Natural killer cell (primary cell): ENCODE results near the gene ZNF768. TPM values are rescaled to one million over a fixed set of nuclear protein-coding genes. Genes with fewer than 3 reads are reported as not detected.

Experiments used
- ATAC-seq, 3 donors: fragments of 150-1000 bp in 2 of 3; fragments of 200-7000 bp in 1 of 3; cut with Tn5 transposase; 1 replicate in 1 of 3; 2 replicates in 2 of 3; pipeline ENCODE4 v1.10.0; 2021; ENCODE audit warnings: mild to moderate bottlenecking in 2 of 3, moderate library complexity in 2 of 3
- DNase-seq, 2 donors: peaks; one replicate each; pipeline versions ENCODE4 v3.0.0 to v3.0.0-alpha.2; 2013 to 2021; ENCODE audit warnings: mixed read lengths in 1 of 2
- H3K27ac ChIP-seq: one replicate; pipeline ENCODE4 v1.5.1; 2013; ENCODE audit warnings: mild to moderate bottlenecking, low read length
- H3K27me3 ChIP-seq: one replicate; pipeline ENCODE4 v1.6.1; 2013; ENCODE audit warnings: low read length; ENCODE audit not compliant: control insufficient read depth, insufficient read depth
- H3K36me3 ChIP-seq: one replicate; pipeline ENCODE4 v1.6.1; 2013; ENCODE audit warnings: low read length; ENCODE audit not compliant: control insufficient read depth, insufficient read depth
- H3K4me1 ChIP-seq: one replicate; pipeline ENCODE4 v1.6.1; 2013; ENCODE audit warnings: low read length; ENCODE audit not compliant: control insufficient read depth, insufficient read depth
- H3K4me3 ChIP-seq: one replicate; pipeline ENCODE4 v1.5.1; 2013; ENCODE audit warnings: low read length
- H3K9me3 ChIP-seq: one replicate; pipeline ENCODE4 v1.6.1; 2013; ENCODE audit warnings: low read length; ENCODE audit not compliant: control insufficient read depth, insufficient read depth
- H3K27ac Mint-ChIP-seq, 2 donors: one replicate each; pipeline ENCODE4 v1.8.0; 2022; ENCODE audit warnings: mild to moderate bottlenecking in 2 of 2, mixed read lengths in 2 of 2, moderate library complexity in 1 of 2
- H3K27me3 Mint-ChIP-seq, 2 donors: one replicate each; pipeline ENCODE4 v1.8.0; 2022; ENCODE audit warnings: low read depth in 2 of 2, mixed read lengths in 2 of 2
- H3K36me3 Mint-ChIP-seq: one replicate; pipeline ENCODE4 v1.8.0; 2022; ENCODE audit warnings: mixed read lengths
- H3K4me1 Mint-ChIP-seq, 2 donors: one replicate each; pipeline ENCODE4 v1.8.0; 2022; ENCODE audit warnings: mixed read lengths in 2 of 2
- H3K4me3 Mint-ChIP-seq: one replicate; pipeline ENCODE4 v1.8.0; 2022; ENCODE audit warnings: mild to moderate bottlenecking, moderate library complexity, mixed read lengths
- H3K9me3 Mint-ChIP-seq, 2 donors: one replicate each; pipeline ENCODE4 v1.8.0; 2022; ENCODE audit warnings: mixed read lengths in 2 of 2
- WGBS: methylation state at CpG from one replicate; pipeline ENCODE4 v1.1.7; 2013; ENCODE audit warnings: missing lambda C conversion rate; ENCODE audit not compliant: insufficient coverage; 5-methylcytosine and 5-hydroxymethylcytosine counted together
- intact Hi-C: fragments of 100-400 bp; cut with micrococcal nuclease; formaldehyde crosslinking; loops from one replicate; pipeline ENCODE4 v1.14.2; 2022
- total RNA-seq, 4 donors: library from RNA; stranded (reverse); fragments of 120-200 nt in 1 of 4; gene quantifications; one replicate each; pipeline versions ENCODE4 v1.2.3 to v1.2.4, GENCODE V29; 2013 to 2022
- TF ChIP-seq, protein P1 (sequence below): fragments of 200-600 bp; IDR thresholded peaks from one replicate; pipeline ENCODE4 v1.8.0; 2022; ENCODE audit warnings: antibody characterized with exemption

The ZNF768 gene
- total RNA-seq, 3 donors from 2014 or later (not counting 1 experiment from before 2014, with no cell fraction given): 3.3 to 7.2 (median 5.6) TPM

- H3K27ac ChIP-seq: no peak overlapping the region
- H3K36me3 ChIP-seq: peaks cover 25% of the 10 kb centered on the region
- no peaks in the 10 kb centered on the region for H3K27me3 ChIP-seq
- DNase-seq: no peak
- intact Hi-C loops: no loop called here
- 96% methylated on average over 69 of the region's 69 CpGs for WGBS
- TF ChIP-seq, protein P1, sequence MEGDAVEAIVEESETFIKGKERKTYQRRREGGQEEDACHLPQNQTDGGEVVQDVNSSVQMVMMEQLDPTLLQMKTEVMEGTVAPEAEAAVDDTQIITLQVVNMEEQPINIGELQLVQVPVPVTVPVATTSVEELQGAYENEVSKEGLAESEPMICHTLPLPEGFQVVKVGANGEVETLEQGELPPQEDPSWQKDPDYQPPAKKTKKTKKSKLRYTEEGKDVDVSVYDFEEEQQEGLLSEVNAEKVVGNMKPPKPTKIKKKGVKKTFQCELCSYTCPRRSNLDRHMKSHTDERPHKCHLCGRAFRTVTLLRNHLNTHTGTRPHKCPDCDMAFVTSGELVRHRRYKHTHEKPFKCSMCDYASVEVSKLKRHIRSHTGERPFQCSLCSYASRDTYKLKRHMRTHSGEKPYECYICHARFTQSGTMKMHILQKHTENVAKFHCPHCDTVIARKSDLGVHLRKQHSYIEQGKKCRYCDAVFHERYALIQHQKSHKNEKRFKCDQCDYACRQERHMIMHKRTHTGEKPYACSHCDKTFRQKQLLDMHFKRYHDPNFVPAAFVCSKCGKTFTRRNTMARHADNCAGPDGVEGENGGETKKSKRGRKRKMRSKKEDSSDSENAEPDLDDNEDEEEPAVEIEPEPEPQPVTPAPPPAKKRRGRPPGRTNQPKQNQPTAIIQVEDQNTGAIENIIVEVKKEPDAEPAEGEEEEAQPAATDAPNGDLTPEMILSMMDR: no peak
- no peaks in the 10 kb centered on the region for H3K27me3 Mint-ChIP-seq
- peaks cover 68% of the 10 kb centered on the region for H3K4me1 ChIP-seq
- peak overlapping the region; percentile 89 to 94 for H3K27ac Mint-ChIP-seq
- H3K9me3 Mint-ChIP-seq: no peaks in the 10 kb centered on the region
- peaks cover 39 to 42% of the 10 kb centered on the region in 2 donors for H3K4me1 Mint-ChIP-seq
- H3K4me3 ChIP-seq: no peak overlapping the region
- no peaks in the 10 kb centered on the region for H3K9me3 ChIP-seq
- no peaks in the 10 kb centered on the region for H3K36me3 Mint-ChIP-seq
- no peak for ATAC-seq
- peak overlapping the region; percentile 67 for H3K4me3 Mint-ChIP-seq
These were observed 29.2 kb upstream of the ZNF768 start for GRCh38 chr16:30555315-30556124.

DNA sequence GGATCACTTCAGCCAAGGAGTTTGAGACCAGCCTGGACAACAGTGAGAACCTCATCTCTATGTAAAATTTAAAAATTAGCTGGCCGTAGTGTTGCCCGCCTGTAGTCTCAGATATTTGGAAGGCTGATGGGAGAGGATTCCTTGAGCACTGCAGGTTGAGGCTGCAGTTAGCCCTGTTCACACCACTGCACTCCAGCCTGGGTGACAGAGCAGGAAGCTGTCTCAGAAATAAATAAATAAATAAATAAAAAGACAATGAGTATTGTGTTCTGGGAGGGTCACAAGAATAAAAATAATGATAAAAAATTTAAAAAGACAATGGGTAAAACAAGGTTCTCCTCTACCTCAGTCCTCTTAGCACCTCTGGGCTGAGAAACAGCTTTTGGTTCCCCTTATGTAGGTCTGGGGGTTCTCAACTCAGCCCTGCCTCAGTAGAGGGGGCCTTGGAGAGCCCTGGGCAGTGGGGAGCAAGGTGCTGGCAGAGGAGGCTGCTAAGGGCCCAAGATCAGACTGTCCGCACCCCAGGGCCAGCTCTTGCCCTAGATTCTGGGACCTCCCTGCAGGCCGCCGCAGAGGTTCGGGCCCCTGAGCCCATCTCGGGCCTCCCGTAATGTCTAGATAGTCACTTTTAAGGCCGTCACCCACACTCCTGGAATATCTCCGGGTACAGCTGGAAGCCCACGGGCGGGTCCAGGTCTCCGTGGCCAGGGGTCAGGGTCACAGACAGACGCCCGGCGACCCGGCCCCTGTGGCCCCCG lies 28.4 kb upstream of the ZNF768 start:
- H3K36me3 Mint-ChIP-seq: no peaks in the 10 kb centered on the region

GRCh38 chr16:30553393-30553899 lies 27.1 kb upstream of the ZNF768 start:
- no peaks in the 10 kb centered on the region for H3K9me3 ChIP-seq
- peak overlapping the region; percentile 33 for H3K27ac ChIP-seq
- ATAC-seq: no peak
- H3K4me1 ChIP-seq: peaks cover 60% of the 10 kb centered on the region
- intact Hi-C loops: no loop called here
- H3K9me3 Mint-ChIP-seq: no peaks in the 10 kb centered on the region
- DNase-seq: no peak
- peaks cover 28 to 36% of the 10 kb centered on the region in 2 donors for H3K4me1 Mint-ChIP-seq
- no peaks in the 10 kb centered on the region for H3K27me3 ChIP-seq
- no peak overlapping the region for H3K4me3 ChIP-seq
- H3K27ac Mint-ChIP-seq: peak overlapping the region; percentile 90 to 93
- 92% methylated on average over 2 of the region's 2 CpGs for WGBS
- no peaks in the 10 kb centered on the region for H3K36me3 Mint-ChIP-seq
- TF ChIP-seq, protein P1: no peak
- H3K27me3 Mint-ChIP-seq: no peaks in the 10 kb centered on the region
- no peak overlapping the region for H3K4me3 Mint-ChIP-seq
- H3K36me3 ChIP-seq: peaks cover 25% of the 10 kb centered on the region

More for the DNA sequence above, 28.4 kb upstream of the ZNF768 start:
- Mint-ChIP-seq H3K27ac (peak overlapping the region in 1 of 2 donors; percentile 90), H3K9me3 (no peaks in the 10 kb centered on the region), H3K4me3 (peak overlapping the region; percentile 28), H3K4me1 (peaks cover 39 to 42% of the 10 kb centered on the region in 2 donors), H3K27me3 (no peaks in the 10 kb centered on the region)
- H3K9me3 ChIP-seq: no peaks in the 10 kb centered on the region
- no peaks in the 10 kb centered on the region for H3K27me3 ChIP-seq
- DNase-seq (no peak), ATAC-seq (no peak)
- TF ChIP-seq, protein P1: no peak
- H3K4me1 ChIP-seq: peaks cover 68% of the 10 kb centered on the region
- no peak overlapping the region for H3K4me3 ChIP-seq
- intact Hi-C loops: no loop called here
- 97% methylated on average over 18 of the region's 18 CpGs for WGBS
- H3K36me3 ChIP-seq: peaks cover 25% of the 10 kb centered on the region
- H3K27ac ChIP-seq: no peak overlapping the region
